GM19463 (cell line): Measurements from ENCODE around the gene STX2.
"Not testable (repeated sequence)": the region's sequence is repeated elsewhere in the genome, so short reads cannot be mapped to it uniquely, and the experiment has no call there.

ENCODE experiments used
- ATAC-seq: cut with Tn5 transposase; IDR thresholded peaks from one replicate; pipeline ENCODE4 v1.9.1; 2021; ENCODE audit warnings: mild to moderate bottlenecking, moderate library complexity; ENCODE audit not compliant: unreplicated experiment

Gene STX2

DNA sequence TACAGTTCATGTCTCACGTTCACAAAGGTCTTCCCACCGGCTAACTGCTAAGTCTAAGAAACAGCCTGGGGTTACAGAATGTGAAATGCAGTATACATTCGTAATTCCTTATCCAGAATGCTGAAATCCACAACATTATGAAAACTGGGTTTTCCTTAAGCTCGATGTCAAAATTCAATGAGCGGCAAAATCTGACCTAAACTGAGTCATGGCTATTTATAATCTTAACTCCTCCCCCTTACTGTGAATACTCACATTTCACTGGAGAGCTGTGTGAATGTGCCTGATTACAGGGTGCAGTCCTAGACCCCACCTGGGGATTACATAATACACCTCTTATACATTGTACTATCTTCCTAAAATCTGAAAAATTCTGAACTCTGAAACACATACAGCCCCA lies 35.3 kb downstream of the STX2 start:
- ATAC-seq, result no peak

DNA sequence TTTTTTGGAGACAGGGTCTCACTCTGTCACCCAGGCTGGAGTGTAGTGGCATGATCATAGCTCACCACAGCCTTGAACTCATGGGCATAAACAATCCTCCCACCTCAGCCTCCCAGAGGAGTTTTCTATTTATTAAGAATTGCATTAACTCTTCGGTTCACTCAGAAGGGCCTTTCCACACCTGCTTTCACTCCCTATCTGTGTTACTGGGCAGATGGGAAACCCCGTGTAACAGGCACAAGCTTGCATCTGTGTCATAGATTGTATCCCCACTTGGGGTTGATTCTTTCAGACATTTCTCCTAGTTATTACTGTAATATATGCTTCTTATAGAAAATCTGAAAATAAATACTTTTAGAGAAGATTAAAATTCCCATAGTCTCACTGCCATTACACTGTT lies 38.7 kb downstream of the STX2 start:
- ATAC-seq, result peak; percentile 76

DNA sequence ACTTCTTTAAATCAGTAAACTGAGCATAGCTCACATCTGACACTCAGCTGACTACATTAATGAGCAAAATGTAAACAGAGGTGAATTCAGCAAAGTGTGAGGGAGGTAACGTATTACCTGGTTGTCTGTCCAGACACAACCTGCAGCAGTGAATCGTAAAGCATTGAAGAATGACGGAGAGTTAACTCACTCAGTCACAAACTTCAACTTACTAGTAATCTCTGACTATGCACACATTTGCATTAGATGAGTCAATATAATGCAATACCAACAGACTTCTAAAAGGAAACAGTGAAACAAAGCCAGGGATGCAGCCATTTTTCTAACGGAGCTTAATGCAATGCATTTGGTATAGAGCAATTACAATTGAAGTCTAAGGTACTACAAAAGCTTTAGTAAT lies 40.0 kb downstream of the STX2 start:
- no peak for ATAC-seq

DNA sequence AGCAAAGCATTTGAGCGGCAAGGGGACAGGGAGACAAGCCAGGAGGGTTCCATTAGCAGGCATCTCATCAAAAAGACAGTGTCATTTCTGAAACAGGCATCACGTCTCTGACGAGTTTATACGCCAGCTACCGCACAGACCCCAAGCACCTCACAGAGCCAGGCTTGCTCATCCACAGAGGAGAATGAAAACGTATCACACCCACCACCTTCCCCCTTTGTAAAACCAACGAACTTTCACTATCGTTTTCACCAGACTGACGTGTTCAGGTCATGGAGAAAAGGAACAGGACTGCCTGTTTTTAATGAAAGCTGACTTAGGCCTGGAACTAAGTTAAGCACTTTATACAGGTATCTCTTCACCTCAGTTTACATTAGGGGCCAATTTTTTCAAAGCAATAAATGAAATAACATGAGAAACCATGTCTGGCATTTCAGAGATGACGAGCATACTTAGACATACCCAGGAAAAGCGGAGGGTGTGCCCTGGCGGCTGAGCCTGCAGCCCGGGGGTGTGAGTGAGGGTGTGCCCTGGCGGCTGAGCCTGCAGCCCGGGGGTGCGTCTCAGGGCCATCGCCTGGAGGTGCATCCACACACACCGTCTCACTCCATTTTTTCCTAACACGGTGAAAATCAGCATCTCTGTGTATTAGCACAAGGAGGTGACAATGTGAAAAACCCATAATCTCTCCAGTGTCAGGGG lies 41.9 kb downstream of the STX2 start:
- peak; percentile 62 for ATAC-seq

DNA sequence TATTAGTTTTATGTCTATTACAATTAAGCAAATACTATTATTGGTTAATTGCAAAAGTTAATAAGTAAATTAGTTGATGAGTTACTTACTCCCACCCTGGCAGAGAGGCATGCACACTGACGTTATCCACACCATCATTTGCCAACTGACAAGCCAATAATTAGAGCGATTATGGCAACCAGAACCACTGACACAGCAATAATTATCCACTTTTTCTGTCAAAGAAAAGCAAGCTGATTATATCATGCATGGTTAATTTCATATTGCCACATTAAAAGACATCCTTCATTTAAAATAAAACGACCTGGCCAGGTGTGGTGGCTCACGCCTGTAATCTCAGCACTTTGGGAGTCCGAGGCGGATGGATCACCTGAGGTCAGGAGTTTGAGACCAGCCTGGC lies 43.1 kb downstream of the STX2 start:
- no peak for ATAC-seq

DNA sequence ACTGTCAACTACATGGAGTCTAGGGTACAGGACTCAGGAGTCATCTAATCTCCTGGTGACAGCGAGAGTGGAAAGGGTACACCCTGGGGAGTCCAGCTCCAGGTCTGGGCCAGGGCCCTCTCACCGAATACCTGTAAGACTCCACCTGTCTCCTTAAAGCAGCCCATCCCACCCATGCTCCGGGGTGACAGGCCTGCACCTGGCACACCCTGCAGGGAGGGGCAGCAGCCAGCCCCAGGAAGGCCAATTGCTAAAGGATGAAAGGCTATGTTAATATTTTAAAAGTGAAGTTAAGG lies 45.5 kb downstream of the STX2 start:
- no peak for ATAC-seq

DNA sequence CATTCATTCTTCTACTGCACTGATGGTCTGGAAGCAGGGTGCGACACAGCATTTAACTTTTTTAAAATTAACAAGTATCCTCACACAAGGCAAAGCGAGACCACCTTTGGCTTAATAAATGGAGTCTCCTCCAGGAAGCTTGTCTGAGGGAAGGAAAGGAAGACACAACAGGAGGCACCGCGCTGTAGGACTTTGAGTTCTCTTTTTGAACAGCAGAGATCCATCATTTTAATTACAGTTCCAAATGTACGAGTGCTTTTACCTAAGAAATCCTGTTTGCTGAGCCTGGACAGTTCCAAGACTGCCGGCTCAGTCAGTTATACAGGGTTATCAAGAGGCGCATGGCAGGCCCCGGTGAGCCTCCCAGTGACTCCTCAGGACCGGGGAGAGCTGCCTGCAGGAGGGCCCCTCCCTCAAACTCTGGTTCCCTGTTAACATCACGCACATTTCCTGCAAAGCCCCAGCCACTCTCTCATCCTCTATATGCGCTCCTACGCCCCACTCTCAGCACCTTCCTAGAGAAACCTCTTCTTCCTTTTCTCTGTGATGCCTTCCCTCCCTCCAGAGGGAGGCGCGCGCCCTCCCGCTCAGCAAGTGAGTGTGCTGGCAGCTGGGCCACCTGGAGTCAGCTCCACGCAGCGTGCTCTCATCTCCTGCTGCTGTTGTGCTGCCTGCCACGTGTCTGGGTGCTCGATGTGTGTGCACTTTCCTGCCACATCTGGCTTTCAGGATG lies 46.1 kb downstream of the STX2 start:
- ATAC-seq, result no peak

DNA sequence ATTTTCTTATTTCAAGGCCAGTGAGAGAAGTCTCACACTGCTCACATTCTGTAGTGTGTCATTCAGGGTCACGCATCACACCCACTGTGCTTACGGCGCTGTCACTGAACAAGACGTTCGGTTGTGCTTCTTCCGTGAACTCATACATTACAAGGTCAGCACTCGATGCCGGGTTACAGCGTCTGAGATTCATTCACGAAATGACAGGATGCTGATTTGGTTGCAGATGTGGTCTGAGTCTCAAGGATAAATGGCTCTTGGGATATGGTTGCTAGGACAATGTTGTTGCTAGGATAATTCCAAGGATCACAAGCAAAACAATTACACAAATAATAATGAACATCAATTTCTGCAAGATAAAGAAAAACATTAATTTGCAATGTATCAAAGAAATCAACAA lies 47.4 kb downstream of the STX2 start:
- ATAC-seq, result no peak

DNA sequence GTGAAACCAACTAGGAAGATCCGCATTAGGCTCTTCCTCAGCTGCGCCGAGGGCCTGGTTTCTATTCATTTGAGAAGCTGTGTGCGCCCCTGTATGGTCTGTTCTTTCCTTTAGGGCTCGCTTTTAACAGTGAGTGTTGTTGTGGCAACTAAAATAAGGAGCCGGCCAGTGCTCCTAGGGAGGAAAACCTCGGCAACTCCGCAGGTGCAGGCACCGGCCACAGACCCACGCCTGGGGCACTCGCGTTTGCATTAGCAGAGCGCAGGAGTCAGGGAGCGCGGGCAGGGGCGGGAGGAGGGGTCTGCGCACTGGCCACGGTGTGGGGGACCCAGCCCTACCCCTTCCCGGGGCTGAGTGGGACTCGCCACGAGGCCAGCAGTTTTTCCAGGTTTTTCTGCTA lies 50.5 kb downstream of the STX2 start:
- no peak for ATAC-seq

DNA sequence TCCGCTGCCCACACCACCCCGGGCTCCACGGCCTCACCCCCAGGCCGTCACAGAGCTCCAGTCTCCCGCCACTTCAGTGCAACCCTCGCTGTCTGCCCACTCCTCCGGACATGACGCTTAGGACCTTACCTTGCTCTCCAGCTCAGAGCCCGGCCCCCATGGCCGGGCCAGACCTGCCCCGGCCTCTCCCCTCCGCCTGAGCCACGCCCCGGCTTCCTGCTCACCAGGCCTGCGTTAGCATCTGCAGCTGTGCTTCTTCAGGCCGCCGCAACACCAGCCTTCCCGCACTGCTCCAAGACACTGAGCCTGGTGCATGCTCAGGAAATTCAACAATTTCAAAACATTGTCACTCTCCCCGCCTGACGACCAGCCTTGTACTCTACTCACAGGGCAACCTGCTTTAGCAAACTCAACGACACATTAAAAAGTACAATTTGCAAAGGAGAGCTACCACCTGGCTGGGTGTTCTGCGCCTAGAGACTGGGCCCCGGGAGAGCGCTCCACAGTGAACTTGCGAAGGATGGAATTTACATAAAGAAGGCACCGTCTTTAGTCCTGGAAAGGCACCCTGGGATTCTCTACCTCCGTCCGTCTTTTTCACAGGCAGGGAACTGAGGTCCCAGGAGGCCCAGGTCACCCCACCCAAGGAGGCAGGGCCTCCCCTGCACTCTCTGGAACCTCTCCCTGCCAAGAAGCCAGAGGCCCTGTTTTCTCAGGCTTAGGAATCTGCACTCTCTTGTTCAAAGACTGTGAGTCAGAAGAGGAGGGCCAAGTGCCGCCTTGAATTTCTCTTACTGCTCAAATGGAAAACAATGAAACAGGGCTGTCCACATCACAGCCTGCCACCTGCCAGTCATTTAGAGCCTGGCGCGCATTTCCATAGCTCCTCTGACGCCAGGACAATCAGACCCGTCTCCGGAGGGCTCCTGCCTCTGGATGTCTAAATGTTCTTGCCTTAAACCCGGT lies 51.3 kb downstream of the STX2 start:
- ATAC-seq, result no peak

DNA sequence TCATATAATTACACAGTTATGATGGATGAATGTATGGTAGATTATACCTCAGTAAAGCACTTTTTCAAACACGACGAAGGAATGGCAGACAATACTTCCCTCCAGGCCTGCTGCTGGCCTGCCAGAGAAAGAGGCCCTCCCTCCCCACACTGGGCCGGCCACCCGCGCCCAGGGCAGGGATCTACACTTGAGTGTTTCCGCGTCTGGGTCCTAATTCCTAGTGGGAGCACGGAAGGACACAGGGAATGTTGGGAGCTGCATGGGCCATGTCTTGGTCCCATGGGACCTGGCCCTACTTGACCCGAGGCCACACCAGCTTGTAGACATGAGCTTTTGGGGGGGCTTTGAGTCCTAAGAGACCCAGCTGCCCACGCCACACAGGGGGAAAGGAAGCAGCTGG lies 52.0 kb downstream of the STX2 start:
- ATAC-seq, result no peak

DNA sequence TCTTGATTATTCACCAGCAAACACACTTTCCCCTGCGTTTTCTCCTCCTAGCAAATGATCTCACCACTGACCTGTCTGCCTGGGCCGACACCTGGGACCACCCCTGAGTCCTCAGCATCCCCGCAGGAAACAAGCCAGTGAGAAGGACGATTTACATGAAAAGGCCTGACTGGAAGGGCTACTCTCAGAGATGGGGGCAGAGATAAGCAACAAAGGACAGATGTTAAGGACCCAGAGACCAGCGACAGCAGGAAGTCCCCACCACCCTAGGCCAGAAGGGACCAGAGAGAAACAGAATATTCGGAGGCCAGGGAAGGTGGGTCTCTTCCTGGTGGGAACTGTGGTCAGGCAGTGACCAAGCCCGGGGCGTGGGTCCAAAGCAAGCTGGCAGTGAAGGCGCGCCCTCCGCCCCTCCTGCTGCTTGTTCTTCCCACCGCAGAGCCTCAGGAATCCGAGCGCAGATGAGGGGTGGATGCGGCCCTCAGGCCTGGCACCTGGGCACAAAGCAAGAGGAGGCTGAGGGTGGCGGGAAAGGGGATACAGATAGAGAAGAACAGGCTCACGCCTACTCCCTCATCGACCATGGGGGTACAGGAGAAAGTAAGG lies 55.8 kb downstream of the STX2 start:
- no peak for ATAC-seq

DNA sequence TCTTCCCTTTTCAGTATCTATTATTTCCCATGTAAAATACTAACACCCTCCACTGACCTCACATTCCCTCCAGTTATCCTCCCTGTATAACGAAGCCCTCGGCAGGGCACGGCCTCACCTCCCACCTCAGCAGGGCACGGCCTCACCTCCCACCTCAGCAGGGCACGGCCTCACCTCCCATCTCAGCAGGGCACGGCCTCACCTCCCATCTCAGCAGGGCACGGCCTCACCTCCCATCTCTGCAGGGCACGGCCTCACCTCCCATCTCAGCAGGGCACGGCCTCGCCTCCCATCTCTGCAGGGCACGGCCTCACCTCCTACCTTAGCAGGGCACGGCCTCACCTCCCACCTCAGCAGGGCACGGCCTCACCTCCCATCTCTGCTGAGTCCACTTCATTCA lies 56.8 kb downstream of the STX2 start:
- ATAC-seq, result not testable (repeated sequence)

DNA sequence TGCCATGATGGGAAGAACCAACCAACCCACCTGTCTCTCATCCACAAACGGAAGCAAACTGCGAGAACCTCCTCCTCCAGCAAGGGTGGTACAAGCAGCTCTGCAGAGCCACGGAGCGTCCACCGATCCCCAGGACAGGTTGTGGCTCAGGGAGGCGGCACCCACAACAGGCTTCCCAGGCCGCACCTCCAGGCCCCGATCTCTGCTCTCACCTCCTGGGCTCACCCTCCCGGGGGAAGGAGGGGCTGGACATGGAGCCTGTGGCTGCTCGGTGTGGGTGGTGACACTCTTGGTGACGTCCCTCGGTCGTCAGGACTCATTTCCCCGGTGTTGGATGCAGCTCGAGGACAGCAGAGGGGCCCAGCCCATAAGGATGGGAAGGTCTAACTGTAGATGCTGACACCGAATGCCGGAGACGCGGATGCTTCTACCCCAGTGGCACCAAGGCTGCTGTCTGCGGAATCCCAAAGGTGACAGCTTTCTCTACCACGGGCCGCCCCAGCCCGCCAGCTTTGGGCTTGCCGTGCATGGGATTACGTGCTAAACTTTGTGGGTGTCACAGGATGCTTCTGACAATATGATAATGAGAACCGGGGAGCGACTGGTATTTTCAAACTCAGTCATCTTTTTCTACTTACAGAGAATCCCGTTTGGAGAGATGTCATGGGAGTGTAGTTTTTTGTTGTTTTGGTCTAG lies 58.0 kb downstream of the STX2 start:
- ATAC-seq, result no peak

DNA sequence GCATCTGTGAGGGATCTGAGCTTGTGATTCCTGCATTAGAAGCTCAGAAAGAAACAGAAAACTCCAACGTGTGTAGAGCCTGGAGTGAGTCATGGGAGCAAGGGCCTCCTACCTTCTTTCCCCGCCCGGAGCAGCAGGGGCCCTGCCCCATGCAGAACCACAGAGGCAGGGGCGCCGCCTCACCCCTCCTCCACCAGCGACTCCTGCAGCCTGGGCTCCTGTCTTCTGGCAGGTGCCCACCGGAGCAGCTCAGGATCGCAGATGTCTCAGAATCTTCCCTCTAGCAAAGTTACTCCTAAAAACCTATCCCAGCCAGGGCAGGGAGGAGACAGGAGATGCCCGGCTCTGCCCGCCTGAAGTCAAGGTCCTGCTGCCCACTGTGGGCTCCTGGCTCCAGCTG lies 58.7 kb downstream of the STX2 start:
- ATAC-seq, result no peak

DNA sequence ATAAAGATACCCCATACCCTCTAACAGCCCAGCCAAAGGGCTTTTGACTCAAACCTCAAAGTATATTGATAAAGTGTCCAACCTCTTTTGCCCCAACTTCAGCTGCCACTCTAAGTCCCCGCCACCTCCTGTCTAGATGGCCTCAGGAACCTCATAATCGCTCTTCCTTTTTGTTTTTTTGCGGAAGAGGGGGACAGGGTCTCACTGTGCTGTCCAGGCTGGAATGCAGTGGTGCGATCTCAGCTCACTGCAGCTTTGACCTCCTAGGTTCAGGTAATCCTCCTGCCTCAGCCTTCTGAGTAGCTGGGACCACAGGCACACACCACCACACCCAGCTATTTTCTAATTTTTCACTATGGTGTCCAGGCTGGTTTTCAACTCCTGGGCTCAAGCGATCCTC lies 60.3 kb downstream of the STX2 start:
- no peak for ATAC-seq

DNA sequence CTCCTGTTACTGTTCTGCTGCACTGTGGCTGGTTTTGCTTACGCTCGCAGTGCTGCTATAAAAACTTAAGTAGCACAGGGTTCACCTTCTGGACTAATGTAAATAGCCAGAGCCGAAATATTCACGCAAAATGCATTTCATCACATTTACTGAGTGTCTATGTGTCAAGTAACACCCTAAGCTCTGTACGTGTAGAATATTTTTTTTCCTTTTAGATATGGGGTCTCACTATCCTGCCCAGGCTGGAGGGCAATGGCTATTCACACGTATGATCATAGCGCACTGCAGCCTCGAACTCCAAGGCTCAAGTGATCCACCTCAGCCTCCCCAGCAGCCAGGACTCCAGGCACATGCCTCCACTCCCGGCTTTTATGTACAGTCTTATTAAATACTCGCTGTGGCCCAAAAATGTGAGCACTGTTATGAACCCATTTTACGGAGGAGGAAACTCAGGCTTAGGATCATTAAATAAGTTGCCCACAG lies 62.2 kb downstream of the STX2 start:
- ATAC-seq, result no peak

DNA sequence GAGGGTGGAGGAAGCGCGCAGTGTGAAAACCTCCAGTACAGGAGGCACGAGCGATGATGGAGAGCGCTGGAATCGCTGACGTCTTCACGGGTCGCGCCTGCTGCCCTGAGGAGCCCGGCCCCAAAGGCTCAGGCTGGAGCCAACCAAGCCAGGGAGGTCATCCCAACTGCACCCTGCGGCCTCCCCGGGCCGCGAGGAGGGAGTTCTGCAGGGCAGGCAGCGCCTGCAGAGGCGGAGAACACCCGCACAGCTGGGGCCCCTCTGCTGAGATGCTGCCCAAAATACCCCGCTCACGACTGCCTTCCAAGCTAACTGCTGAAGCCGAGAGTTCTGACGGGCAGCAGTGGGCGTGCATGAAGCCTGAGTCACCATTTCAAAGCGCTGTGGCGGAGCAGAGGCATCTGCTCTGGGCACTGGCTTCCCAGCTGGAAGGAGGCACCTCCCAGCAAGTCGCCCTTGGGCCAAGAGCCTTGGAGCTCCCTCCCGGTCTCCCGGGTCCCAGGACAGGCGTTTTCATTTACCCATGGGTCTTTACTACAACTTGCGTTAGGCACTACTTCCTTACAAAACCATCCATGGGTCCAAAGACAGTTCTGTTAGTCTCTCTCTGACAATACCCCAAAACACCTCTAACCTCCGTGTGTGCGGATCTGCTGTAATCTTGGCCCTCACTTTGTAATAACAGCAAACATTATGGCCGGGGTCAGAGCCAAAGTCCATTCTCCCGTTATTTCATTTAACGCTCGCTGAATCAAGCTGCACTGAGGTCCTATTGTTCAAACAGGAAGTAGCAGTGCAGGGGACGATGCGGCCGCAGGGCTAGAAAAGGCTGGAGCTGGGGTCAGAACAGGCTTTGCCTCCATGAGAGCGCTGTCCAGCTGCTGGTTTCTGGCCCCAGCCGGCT lies 62.8 kb downstream of the STX2 start:
- peak; percentile 75 for ATAC-seq

DNA sequence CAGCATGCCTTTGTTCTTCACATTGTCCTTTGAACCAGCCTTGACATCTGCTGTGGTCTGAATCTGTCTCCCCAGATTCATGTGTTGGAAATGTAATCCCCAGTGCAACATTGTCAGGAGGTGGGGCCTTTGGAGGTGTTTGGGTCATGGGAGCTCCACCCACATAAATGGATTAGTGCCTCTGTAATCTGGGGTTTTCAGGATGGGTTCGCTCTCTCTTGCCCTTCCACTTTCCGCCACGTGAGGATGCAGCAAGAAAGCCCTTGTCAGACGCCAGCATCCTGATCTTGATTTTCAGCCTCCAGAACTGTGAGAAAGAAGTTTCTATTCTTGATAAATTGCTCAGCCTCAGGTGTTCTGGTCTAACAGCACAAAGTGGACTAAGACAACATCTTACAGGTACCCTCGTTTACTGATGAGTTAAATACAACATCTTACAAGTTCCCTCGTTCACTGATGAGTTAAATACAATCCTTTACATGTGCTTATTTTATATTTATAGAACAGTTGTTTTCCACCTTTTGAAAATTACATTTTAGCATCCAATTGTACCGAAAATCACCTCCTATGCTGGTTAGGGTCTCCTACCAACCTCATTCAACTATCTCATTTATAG lies 68.5 kb downstream of the STX2 start:
- ATAC-seq, result no peak
